Hepatocyte (in vitro differentiated cells): ENCODE results near the gene LRBA. TPM values are rescaled to one million over a fixed set of nuclear protein-coding genes. Genes with fewer than 3 reads are reported as not detected.

Experiments used
- DNase-seq: peaks from one replicate; pipeline ENCODE4 v3.0.0-alpha.2; 2016; ENCODE audit warnings: low spot score
- H2AFZ ChIP-seq: fragments of 200-600 bp; sonication (generic); 2 replicates; pipeline ENCODE4 v1.6.0; 2016; ENCODE audit warnings: antibody characterized with exemption, mild to moderate bottlenecking
- H3K27ac ChIP-seq: fragments of 200-600 bp; sonication (generic); 2 replicates; pipeline ENCODE4 v1.5.1; 2016; ENCODE audit warnings: mild to moderate bottlenecking
- H3K27me3 ChIP-seq: fragments of 200-600 bp; sonication (generic); 2 replicates; pipeline ENCODE4 v1.6.1; 2016
- H3K36me3 ChIP-seq: fragments of 200-600 bp; sonication (generic); replicated peaks from 2 replicates; pipeline ENCODE4 v1.5.1; 2016; ENCODE audit warnings: low read depth; ENCODE audit not compliant: insufficient read depth
- H3K4me1 ChIP-seq: fragments of 200-600 bp; sonication (generic); 2 replicates; pipeline ENCODE4 v1.5.1; 2016; ENCODE audit warnings: mild to moderate bottlenecking, moderate library complexity; ENCODE audit not compliant: insufficient read depth
- H3K4me2 ChIP-seq: fragments of 200-600 bp; sonication (generic); 2 replicates; pipeline ENCODE4 v1.6.0; 2016
- H3K4me3 ChIP-seq: fragments of 200-600 bp; sonication (generic); 2 replicates; pipeline ENCODE4 v1.5.1; 2016; ENCODE audit warnings: mild to moderate bottlenecking
- H3K79me2 ChIP-seq: fragments of 200-600 bp; sonication (generic); 2 replicates; pipeline ENCODE4 v1.6.0; 2017; ENCODE audit warnings: mild to moderate bottlenecking
- H3K9me2 ChIP-seq: fragments of 200-600 bp; sonication (generic); replicated peaks from 2 replicates; pipeline ENCODE4 v1.6.0; 2017; ENCODE audit warnings: mild to moderate bottlenecking; ENCODE audit not compliant: insufficient read depth
- H3K9me3 ChIP-seq: fragments of 200-600 bp; sonication (generic); 2 replicates; pipeline ENCODE4 v1.5.1; 2016; ENCODE audit warnings: low read depth, mild to moderate bottlenecking
- H4K20me1 ChIP-seq: fragments of 200-600 bp; sonication (generic); 2 replicates; pipeline ENCODE4 v1.6.0; 2016; ENCODE audit warnings: mild to moderate bottlenecking; ENCODE audit not compliant: insufficient read depth, poor library complexity, severe bottlenecking
- EZH2 ChIP-seq: fragments of 200-600 bp; sonication (generic); IDR thresholded peaks from 2 replicates; pipeline ENCODE4 v1.6.1; 2016; ENCODE audit warnings: antibody characterized with exemption, mild to moderate bottlenecking, borderline replicate concordance
- EZH2phosphoT487 ChIP-seq: fragments of 200-600 bp; sonication (generic); IDR thresholded peaks from one replicate; pipeline ENCODE4 v1.6.1; 2018; ENCODE audit warnings: antibody characterized with exemption, mild to moderate bottlenecking, low read depth, moderate library complexity; ENCODE audit not compliant: unreplicated experiment, severe bottlenecking
- WGBS: methylation state at CpG from one replicate; pipeline ENCODE4 v1.1.6; 2016; ENCODE audit warnings: low lambda C conversion rate; ENCODE audit errors: missing lambda C conversion rate; 5-methylcytosine and 5-hydroxymethylcytosine counted together
- polyA plus RNA-seq: library from polyadenylated mRNA; unstranded; fragments of >200 nt; fragmentation: Nextera tagmentation; extraction: Ambion mirVana; gene quantifications from 2 replicates; pipeline ENCODE4 v1.2.1, GENCODE V29; 2016
- total RNA-seq: library from RNA; depleted of rRNA; stranded (reverse); fragments of >200 nt; gene quantifications from 2 replicates; pipeline ENCODE4 v1.2.3, GENCODE V29; 2014
- TF ChIP-seq, protein P1 (sequence below): fragments of 200-600 bp; sonication (generic); IDR thresholded peaks from 2 replicates; pipeline ENCODE4 v1.5.1; 2016; ENCODE audit warnings: antibody characterized with exemption, mild to moderate bottlenecking; ENCODE audit not compliant: poor library complexity

LRBA gene
- total and polyA plus RNA-seq, 2 experiments from 2014 or later, result 14.1 to 69.4 TPM

DNA sequence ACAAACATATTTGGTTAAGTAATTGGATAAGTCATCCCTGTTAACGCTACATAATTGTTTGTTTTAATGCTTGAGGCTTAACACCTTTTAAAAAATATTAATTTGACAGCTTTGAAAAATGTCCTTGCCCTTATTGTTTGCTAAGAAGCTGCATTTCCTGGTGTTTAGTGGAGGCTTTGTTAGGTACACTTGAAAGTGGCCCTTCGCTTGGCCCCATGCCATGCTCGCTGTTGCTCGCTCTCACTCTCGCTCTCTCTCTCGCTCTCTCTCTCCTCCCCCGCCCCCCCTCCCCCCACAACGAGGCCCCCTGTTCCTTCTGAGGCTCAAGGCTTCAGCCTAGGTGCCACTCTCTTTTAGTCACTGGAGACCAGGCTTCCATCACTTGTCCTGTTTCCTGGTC, 797.3 kb downstream of the LRBA start:
- no peaks in the 10 kb centered on the region for H3K79me2 ChIP-seq
- H3K9me2 ChIP-seq, result no peaks in the 10 kb centered on the region
- H2AFZ ChIP-seq, result no peak overlapping the region
- no peak for DNase-seq
- no peaks in the 10 kb centered on the region for H3K36me3 ChIP-seq
- no peaks in the 10 kb centered on the region for H4K20me1 ChIP-seq
- no peaks in the 10 kb centered on the region for H3K9me3 ChIP-seq
- H3K4me3 ChIP-seq, result no peak overlapping the region
- H3K4me1 ChIP-seq, result no peaks in the 10 kb centered on the region
- peak overlapping the region; percentile 57 for H3K4me2 ChIP-seq
- no peaks in the 10 kb centered on the region for H3K27me3 ChIP-seq
- H3K27ac ChIP-seq, result no peak overlapping the region
- TF ChIP-seq EZH2phosphoT487 (no peak), EZH2 (no peak)
- TF ChIP-seq, protein P1, sequence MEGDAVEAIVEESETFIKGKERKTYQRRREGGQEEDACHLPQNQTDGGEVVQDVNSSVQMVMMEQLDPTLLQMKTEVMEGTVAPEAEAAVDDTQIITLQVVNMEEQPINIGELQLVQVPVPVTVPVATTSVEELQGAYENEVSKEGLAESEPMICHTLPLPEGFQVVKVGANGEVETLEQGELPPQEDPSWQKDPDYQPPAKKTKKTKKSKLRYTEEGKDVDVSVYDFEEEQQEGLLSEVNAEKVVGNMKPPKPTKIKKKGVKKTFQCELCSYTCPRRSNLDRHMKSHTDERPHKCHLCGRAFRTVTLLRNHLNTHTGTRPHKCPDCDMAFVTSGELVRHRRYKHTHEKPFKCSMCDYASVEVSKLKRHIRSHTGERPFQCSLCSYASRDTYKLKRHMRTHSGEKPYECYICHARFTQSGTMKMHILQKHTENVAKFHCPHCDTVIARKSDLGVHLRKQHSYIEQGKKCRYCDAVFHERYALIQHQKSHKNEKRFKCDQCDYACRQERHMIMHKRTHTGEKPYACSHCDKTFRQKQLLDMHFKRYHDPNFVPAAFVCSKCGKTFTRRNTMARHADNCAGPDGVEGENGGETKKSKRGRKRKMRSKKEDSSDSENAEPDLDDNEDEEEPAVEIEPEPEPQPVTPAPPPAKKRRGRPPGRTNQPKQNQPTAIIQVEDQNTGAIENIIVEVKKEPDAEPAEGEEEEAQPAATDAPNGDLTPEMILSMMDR, result no peak
- WGBS, result 56% methylated on average over 6 of the region's 8 CpGs

DNA sequence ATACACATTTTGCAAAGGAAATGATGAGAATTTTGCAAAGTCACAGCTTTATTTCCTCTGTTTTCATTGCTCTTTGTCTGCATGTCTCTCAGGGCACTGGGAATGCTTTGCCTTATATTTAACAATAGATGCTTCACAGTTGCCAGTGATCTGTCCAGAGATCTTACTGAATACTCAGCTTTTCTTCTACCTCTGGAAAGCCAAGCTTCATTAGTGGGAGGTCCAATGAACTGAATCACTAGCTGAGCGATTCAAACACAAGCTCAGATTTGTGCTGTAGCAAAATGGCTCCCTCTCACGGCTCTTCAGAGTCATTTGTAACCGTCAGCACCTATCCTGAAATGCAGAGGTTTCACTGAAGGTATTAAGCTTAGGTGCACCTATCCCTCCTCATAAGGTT, 797.9 kb downstream of the LRBA start:
- H3K27me3 ChIP-seq, result no peaks in the 10 kb centered on the region
- H3K4me1 ChIP-seq, result no peaks in the 10 kb centered on the region
- no peaks in the 10 kb centered on the region for H3K9me2 ChIP-seq
- H2AFZ ChIP-seq, result no peak overlapping the region
- peak; percentile 59 for DNase-seq
- H3K4me3 ChIP-seq, result no peak overlapping the region
- H3K79me2 ChIP-seq, result no peaks in the 10 kb centered on the region
- no peaks in the 10 kb centered on the region for H4K20me1 ChIP-seq
- H3K4me2 ChIP-seq, result peak overlapping the region; percentile 57
- no peaks in the 10 kb centered on the region for H3K36me3 ChIP-seq
- H3K27ac ChIP-seq, result no peak overlapping the region
- no peaks in the 10 kb centered on the region for H3K9me3 ChIP-seq
- TF ChIP-seq EZH2phosphoT487, result no peak
- TF ChIP-seq, protein P1, result peak; percentile 52
- 16% methylated on average over 3 of the region's 3 CpGs for WGBS

DNA sequence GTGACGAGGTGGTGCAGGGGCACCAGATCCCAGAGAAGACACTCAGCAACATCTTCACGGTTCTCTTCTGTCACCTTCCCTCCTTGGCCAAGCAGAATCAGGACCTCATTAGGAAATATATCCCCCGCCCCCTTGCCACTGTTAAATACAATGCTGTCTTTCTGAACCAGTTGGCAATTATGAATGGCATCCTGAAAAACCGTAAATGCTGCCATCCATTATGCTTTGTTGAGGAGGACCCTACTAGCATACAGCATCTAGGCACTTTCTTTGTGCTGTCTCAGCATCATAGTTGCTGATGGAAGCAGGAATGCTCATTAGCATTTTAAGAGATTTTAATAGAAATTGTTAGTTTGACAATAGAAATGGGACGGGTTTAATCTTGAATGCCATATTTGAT, 798.4 kb downstream of the LRBA start:
- H3K36me3 ChIP-seq, result no peaks in the 10 kb centered on the region
- 95% methylated on average over 5 of the region's 5 CpGs for WGBS
- no peaks in the 10 kb centered on the region for H3K9me2 ChIP-seq
- no peak for TF ChIP-seq EZH2
- TF ChIP-seq, protein P1, result no peak
- no peak for TF ChIP-seq EZH2phosphoT487
- H3K4me1 ChIP-seq, result peaks cover under 1% of the 10 kb centered on the region
- no peak for DNase-seq
- H3K4me3 ChIP-seq, result no peak overlapping the region
- H3K79me2 ChIP-seq, result no peaks in the 10 kb centered on the region
- H4K20me1 ChIP-seq, result no peaks in the 10 kb centered on the region
- no peak overlapping the region for H2AFZ ChIP-seq
- no peak overlapping the region for H3K27ac ChIP-seq
- no peaks in the 10 kb centered on the region for H3K9me3 ChIP-seq
- no peaks in the 10 kb centered on the region for H3K27me3 ChIP-seq
- no peak overlapping the region for H3K4me2 ChIP-seq

DNA sequence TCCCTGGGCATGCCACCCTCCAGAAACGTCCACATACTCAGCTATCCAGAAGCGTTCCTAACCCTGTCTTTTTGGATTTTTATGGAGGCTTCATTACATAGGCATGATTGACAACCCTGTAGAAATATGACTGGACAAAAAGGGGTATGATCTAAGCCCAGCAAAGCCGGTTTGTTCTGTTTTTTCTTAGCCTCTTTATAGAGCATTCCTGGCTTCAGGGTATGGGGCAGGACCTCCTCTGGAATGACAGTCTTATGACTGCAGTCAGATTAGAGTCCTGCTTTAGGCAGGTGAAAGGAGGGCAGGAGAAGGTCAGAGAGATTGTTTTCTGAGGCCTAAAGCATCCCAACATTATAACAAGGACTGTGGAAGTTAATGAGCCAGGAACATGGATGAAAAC, 799.5 kb downstream of the LRBA start:
- Histone ChIP-seq H3K4me1 (peaks cover 6% of the 10 kb centered on the region), H4K20me1 (no peaks in the 10 kb centered on the region), H2AFZ (no peak overlapping the region), H3K27me3 (no peaks in the 10 kb centered on the region), H3K79me2 (no peaks in the 10 kb centered on the region), H3K4me3 (no peak overlapping the region), H3K9me3 (no peaks in the 10 kb centered on the region), H3K36me3 (no peaks in the 10 kb centered on the region), H3K9me2 (no peaks in the 10 kb centered on the region), H3K4me2 (no peak overlapping the region), H3K27ac (no peak overlapping the region)
- 52% methylated on average over 3 of the region's 3 CpGs for WGBS
- no peak for TF ChIP-seq EZH2
- TF ChIP-seq, protein P1, result no peak
- TF ChIP-seq EZH2phosphoT487, result no peak
- DNase-seq, result peak; percentile 20
